HT1080 (cell line): ENCODE measurements around the gene TMEM247. TPM values are rescaled to one million over a fixed set of nuclear protein-coding genes. Genes with fewer than 3 reads are reported as not detected.

Experiments used
- DNase-seq: peaks from one replicate; pipeline ENCODE4 v3.0.0-alpha.2; 2015; ENCODE audit warnings: low read depth
- polyA plus RNA-seq, 2 experiments: library from polyadenylated mRNA; depleted of rRNA; stranded (reverse); fragments of >200 nt; gene quantifications; 2 replicates each; pipeline ENCODE4 v1.2.3, GENCODE V29; 2015
- total RNA-seq: library from RNA; depleted of rRNA; stranded (reverse); fragments of >200 nt; shearing (Covaris generic); gene quantifications from 2 replicates; pipeline ENCODE4 v1.2.3, GENCODE V29; 2014; rRNA removed

Gene TMEM247
- total RNA-seq = not detected in 2 replicates
- polyA plus RNA-seq (2015; cell fraction: cytosol; rRNA removed) = not detected in 2 replicates
- not detected in 2 replicates for polyA plus RNA-seq (2015; cell fraction: nucleus; rRNA removed)

DNA sequence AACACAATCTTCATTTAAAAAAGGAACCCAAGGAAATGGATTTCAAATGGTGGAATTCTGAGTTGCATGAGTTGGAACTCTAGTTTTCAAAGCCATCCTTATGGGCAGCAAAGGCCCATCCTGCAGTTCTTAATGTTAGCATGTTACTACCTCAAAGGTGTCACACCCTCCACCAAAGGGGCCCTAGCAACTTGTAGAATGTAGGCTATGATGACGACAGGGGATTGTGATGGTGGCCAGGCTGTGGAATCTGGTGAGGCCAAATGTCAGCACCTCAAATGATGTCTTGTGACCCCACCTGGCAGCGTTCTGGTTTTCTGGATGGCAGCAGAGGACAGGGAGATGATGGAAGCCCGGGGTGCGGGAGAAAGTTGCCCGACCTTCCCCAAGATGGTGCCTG, at the start of gene TMEM247:
TSS of gene TMEM247 (plus strand) at position 301 of the 400 bp plus-strand sequence.
- DNase-seq = no peak

DNA sequence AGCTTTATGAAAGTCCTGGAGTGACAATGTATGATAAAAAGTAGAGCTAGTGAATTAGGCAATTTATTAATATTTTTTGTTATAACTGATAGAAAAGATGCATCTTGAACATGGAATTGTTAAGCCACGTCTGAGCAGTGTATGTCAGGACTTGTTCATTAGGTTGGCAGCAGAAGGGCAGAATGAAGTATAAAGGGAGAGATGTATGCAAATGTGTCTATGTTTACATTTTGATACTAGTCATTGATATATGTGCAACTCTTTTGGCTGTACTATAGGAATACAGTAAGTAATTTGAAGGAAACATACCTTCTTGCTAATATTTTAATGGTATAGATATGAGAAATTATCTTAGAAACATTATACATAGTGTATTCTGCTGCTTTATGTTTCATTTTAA, 49.0 kb upstream of the TMEM247 start:
- DNase-seq = no peak

DNA sequence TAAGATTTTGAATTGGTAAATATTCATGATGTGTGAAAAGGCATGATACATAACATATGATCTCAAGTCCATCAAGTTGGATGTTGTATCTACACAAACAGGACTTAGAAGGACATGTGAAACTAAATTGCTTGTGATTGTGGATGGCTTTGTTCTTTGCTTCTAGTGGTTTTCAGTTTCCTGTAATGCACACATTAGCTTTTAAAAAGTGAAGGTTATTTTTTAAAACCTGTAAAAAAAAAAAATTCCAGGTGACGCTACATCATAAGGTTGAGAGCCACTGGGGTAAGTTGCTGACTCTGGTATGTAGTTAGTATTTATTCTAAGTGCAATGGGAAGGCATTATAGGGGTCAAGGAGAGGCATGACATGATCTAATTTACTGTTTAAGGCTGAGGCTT, 48.4 kb upstream of the TMEM247 start:
- no peak for DNase-seq

DNA sequence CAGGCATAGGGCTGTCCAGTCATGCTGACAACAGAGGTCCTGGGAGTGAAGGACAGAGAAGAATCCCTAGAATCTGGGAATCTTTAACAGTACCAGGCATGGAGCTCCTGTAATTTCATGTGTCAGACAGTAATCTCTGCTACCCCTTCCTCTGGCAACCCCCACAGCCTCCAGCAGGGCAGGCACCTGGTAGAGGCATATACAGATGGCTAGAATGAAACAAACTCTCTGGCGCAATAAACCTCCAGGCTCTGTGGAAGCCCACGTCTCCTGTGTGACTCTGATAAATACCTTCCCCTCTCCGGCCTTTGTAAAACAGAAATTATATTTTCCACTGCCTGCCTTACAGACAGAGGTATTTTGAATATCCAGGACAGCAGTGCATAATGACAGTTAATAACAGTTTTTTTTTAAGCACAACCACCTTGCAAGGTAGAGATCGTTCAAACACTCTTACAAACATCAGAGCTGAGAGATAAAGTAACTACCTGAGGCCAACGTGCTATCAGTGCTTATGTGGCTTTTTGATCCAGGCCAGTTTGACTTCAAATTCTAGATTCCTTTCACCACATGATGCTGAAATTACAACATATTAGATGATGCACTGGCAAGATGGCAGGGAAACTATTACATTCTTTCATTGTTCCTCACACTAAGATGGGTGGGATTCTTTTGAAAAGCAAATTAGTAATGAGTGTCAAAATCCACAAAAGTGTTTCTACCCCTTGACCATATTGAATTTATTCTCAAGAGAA, 47.7 kb upstream of the TMEM247 start:
- no peak for DNase-seq

DNA sequence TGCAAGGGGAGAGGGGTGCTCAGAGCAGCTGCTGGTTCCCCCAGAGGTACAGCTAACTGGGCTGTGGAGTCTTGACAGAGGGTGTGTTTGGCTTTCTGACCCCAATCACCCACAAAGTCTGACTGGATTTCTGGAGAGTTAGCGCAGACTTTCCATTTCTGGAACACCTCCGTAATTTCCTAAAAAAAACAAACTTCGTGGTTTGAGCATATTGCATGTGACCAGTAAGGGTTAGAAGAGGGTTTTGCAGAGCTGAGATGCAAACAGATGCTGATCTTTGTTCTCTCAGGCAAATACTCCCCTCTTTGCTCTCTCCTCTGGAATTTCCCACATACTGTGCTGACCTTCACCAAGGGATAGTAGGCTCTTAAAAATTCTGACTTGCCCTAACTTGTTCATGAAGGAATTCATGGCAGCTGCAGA, 44.5 kb upstream of the TMEM247 start:
- DNase-seq = no peak

DNA sequence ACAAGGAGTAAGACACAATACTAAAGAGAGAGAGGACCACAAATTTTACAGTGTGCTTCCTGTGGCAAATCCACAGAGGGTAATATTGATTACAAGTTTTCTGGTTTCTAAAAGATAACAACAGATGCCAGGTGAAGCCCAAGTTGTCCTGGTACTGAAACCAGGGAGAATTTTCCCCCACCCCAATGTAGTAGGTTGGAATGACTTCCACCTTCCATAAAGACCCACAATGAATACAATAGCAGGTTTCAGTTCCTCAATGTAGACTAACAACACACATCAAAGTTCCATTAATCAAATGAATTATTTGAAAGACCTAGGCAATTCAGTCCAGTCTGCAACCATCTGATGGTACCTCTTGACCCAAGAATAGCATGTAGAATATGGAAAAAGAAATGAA, 44.0 kb upstream of the TMEM247 start:
- DNase-seq = no peak

DNA sequence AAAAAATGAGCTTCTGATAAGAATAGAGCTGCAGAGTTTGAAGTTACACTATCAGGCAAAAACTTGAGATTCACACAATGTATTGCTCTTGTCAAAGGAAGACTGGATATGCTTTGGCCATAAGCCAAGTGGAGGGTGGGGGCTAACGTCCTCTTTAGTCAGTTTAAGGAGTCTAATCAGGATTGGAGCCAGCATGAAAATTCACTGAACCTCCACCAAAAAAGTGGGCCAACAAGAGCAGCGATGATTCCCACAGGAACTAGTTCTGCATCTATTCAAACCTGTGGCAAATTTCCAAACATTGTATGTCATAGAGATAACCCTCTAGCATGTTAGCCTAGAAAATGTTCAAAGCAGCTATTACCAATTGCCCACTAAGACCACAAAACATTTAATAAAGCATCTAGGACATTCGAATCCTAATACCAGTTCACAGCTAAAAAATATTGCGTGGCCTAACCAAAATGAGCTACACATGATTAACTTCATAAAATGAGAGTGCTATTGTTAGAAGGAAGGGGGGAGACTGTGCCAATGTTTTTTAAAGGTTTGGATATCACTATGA, 43.5 kb upstream of the TMEM247 start:
- no peak for DNase-seq

DNA sequence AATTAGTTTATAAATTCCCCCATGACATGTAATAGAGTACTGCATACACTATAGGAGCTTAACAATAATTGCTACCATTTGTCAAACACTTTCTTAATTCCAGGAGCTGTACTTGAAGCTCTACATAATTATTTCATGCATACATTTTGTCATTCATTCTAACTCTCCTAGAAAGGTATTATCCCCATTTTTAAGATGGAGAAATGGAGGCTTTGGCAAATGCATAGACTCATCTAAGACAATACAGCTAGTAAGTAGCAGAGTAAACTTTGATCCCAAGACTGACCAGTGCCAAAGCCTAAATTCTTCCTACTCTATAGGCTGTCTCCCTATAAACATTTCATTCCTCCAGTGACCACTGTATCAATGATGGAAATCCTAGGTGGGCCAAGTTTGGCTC, 42.6 kb upstream of the TMEM247 start:
- no peak for DNase-seq

DNA sequence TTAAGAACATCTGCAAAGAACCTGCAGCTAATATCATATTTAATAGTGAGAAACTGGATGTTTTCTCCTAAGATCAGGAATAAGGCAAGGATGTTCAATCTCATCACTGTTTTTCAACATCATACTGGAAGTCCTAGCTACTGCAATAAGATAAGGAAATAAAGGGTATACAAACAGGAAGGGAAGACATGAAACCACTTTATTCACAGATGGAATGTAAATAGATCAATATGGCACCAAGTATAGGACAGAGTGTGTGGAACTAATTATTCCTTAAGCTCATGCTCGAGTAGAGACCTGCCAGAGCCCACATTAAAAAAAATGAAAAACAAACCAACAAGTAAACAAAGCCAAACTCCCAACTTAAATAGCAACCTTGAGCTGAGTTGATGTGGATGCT, 41.3 kb upstream of the TMEM247 start:
- DNase-seq = no peak

DNA sequence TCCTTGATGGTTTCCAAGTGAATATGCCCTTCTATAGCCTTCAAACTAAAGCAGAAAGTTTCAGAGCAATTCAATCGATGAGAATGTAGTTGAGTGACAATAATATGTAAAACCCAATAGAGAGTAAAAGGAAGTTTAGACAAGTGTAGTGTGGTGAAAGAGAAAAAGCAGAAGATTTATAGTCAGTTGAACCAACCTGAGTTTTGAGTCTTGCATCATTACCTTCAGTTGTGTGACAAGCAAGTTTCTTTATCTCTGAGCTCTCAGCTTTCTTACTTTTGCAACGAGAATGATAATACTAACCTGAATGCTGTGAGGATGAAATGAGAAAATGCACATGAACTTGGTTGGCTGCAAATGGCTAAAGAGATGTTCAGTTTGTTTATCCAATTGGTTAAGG, 40.6 kb upstream of the TMEM247 start:
- DNase-seq = no peak

DNA sequence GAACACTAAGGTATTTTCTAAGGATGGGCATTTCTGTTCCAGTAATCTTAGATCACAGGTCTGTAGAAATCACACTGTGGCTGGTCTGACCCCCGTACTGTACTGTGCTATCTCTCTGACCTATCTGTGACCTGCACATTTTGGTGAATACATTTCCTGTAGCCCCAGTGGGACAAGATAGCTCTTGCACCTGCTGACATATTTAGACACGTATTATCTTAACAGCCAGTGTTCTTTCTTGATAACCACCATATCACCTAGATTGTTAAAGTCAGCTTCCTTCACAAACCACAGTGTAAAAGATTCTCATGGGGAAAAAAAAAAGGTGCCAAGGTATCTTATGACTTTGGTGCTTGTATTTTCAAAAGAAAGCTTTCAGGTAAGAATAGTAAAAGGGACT, 39.8 kb upstream of the TMEM247 start:
- DNase-seq = no peak

DNA sequence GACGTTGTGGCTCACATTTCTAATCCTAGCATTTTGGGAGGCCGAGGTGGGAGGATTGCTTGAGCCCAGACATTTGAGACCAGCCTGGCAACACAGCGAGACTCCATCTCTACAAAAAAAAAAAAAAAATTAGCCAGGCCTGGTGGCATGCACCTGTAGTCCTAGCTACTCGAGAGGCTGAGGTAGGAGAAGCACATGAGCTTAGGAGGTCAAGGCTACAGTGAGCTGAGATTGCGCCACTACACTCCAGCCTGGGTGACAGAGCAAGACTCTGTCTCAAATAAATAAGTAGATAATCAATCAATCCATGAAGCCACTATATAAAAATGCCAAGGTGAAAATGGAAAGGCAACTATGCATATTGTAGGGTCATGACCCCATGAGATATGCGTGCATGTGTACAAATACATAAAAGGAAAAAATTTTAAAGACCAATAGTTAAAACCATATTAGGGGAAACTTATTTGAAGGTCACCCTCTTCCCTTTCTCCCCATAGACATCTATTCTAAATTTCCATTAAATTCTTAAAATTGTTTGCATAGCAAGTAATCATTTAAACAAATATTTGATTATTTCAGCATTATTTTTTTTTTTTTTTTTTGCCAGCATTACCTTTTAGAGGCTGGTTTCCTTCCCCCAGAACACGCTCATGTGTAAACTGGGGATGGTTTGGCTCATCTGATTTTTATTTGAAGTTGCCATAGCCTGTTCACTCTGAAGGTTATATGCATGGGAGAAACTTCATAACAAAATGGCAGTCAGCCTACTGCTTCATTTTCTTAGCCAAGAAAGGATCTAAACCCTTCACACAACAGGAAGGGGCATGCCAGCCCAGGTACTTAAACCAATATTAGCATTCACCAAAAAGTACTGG, 37.3 kb upstream of the TMEM247 start:
- DNase-seq = no peak

DNA sequence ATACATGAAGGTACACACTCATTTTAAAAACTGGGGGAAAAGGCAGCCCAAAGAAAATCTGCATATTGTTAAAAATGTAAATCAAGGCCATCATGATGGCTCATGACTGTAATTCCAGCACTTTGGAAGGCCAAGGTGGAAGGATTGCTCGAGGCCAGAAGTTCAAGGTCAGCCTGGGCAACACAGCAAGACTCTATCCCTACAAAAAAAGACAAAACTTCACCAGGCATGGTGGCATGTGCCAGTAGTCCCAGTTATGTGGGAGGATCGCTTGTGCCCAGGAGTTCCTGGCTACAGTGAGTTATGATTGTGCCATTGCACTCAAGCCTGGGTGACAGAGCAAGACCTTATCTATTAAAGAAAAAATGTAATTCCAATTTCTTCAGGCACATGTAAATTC, 34.6 kb upstream of the TMEM247 start:
- no peak for DNase-seq

DNA sequence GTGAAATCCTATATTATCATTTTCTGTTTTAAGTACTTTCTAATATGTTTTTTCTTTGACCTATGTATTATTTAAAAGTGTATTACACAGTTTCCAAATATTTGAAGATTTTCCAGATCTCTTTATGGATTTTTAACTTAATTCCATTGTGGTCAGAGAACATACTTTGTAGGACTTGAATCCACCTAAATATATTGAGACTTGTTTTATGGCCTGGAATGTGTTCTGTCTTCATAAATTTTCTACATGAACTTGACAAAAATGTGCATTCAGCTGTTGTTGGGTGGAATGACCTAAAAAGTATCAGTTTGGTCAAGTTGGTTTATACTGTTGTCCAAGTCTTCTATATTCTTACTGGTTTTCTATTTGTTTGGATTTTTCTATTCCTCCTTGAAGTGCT, 33.8 kb upstream of the TMEM247 start:
- DNase-seq = no peak

DNA sequence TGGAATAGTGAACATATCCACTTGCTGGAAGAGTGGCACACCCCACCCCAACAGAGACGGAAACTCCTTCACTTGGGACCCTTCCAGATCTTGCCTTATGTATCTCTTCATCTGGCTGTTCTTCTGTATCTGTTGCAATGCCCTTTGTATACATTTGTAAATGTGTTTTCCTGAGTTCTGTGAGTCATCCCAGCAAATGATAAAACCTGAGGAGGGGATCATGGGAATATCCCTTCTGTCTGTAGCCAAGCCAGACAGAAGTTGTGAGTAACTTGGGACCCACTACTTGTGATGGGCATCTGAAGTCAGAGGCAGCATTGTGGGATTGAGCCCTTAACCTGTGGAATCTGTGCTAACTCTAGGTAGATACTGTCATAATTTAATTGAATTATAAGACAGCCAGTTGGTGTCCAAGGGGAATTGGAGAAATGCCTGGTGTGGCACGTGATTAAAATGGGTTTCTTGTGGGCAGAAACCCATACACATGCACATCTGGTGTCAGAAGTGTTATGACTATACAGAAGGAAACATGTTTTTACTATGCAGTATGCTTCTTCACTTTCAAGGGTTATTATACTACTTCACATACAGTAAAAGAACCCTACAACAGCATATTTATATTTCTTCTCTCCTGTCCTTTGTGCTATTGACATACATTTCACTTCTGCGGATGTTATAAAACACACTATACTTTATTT, 32.3 kb upstream of the TMEM247 start:
- no peak for DNase-seq

DNA sequence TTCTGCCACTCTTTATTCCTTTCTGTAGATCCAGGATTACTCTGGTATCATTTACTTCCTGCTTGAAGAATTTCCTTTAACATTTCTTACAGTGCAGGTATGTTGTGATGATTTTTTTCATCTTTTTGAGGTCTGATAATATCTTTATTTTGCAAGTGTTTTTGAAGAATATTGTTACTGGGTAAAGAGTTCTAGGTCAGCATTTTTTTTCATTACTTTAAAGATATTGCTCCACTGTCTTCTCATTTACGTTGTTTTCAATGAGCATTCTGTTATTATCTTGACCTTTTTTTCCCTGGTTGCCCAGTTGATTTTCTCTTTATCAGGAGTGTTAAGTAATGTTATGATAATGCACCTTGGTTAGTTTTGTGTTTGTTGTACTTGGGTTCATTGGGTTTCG, 31.7 kb upstream of the TMEM247 start:
- no peak for DNase-seq

DNA sequence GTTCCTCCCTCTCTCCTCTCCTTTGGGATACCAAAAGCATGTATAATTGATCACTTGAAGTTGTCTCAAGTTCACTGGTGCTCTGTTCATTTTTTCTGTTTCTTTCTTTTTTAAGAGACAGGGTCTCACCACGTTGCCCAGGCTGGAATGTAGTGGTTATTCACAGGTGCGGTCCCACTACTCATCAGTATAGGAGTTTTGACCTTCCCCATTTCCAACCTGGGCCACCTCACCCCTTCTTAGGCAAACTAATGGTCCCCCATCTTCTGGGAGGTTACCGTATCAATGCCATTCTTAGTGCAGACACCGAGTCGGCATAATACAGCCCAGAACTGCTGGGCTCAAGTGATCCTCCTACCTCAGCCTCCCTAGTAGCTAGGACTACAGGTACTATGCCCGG, 31.3 kb upstream of the TMEM247 start:
- DNase-seq = no peak

DNA sequence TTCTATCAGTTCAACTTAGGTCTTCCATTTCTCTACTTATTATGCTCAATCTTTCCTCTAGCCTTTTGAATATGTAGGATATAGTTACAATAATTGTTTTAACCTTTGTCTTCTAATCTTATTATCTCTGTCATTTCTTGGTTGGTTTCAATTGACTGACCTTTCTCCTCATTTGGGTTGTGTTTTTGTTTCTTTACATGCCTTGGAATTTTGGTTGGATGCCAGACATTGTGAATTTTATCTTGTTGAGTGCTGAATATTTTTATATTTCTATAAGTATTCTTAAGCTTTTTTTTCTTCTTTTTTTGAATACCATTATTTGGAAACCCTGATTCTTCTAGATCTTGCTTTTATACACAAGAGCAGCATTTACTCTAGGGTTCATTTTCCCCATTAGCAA, 30.7 kb upstream of the TMEM247 start:
- no peak for DNase-seq

DNA sequence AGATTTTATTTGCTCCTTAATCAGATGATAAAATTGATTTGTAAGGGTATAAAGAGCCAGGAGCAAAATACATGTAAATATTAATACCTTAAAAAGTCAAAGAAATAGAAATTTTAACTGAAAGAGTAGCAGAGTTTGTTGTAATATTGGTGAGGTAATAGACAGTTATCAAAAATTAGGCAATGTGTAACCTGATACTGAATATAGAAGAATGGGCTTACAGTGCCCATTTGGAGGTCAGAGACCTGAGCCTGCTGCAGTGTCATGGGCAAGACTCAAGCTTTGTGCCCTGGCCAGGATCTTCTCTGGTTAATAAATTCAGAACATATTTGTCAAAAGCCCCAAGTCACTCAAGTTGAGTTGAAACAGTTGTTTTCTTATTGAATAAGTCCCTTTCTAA, 29.7 kb upstream of the TMEM247 start:
- no peak for DNase-seq

DNA sequence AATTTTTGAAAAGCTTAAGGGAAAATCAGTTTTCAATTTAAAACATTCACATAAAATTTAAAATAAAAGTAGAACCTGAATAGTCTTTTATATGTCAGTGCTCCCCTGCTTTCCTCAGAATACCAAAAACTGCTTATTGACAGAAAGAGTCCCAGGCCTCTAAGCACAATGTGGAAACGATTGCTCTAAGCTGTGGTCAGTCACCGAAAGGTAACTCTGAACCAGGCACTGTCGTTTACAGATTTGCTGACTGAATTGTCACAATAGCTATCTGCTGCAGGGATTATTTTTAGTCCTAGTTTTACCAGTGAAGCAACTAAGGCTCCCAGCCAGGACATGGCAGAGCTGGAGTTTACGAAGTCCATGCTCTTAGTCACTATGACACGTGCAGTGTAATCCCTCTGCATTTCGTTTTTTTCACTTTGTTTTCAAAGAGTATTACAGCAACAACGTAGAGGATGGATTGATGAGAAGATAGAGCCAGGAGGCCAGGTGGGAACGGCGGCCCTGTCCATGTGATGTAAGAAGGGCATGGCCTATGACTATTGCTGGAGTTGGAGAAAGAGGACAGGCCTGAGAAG, 28.1 kb upstream of the TMEM247 start:
- no peak for DNase-seq

DNA sequence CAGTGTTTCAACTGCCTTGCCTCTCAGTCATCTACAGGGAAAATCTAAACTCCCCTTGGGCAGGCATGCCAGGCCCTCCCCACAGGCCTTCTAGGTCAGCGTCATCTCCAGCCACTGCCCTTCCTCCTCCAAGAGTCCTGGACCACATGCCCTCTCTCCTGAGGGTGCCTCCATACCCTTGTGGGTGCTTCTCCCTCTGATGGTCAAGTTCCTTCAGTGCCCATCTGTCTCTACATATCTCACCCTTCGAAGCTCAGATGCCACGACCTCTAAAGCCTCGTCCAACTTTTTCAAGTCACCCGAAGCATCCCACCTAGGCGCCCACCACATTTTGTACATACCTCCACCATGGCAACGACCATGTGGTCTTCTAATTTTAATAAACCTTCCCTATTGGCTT, 22.6 kb upstream of the TMEM247 start:
- no peak for DNase-seq
